SK-N-SH treated with all-trans-retinoic acid at 6 μM for 48 hours (cell line): Measurements from ENCODE around the gene ALK.

Experiments used
- ATAC-seq: fragments of 200-7000 bp; cut with Tn5 transposase; 3 replicates; pipeline ENCODE4 v1.9.1; 2020; ENCODE audit warnings: mild to moderate bottlenecking, moderate library complexity
- ARNTL ChIP-seq: fragments of 450-650 bp; formaldehyde crosslinking; IDR thresholded peaks from 2 replicates; pipeline ENCODE4 v1.5.0; 2020; ENCODE audit warnings: low read depth, mild to moderate bottlenecking, moderate library complexity, borderline replicate concordance
- BACH2 ChIP-seq: fragments of 250-450 bp; sonication (Bioruptor Pico); IDR thresholded peaks from 2 replicates; pipeline ENCODE4 v1.9.0; 2021; ENCODE audit warnings: mild to moderate bottlenecking, borderline replicate concordance
- CSDC2 ChIP-seq: fragments of 250-450 bp; sonication (Bioruptor Pico); IDR thresholded peaks from 2 replicates; pipeline ENCODE4 v1.5.0; 2020; ENCODE audit warnings: mild to moderate bottlenecking, moderate library complexity
- ESRRG ChIP-seq: fragments of 250-450 bp; sonication (Bioruptor Pico); IDR thresholded peaks from 2 replicates; pipeline ENCODE4 v1.6.1; 2021; ENCODE audit warnings: mild to moderate bottlenecking
- GLIS3 ChIP-seq: fragments of 250-450 bp; sonication (Bioruptor Pico); IDR thresholded peaks from 2 replicates; pipeline ENCODE4 v1.5.0; 2020; ENCODE audit warnings: mild to moderate bottlenecking, moderate library complexity
- ISL1 ChIP-seq: fragments of 250-450 bp; sonication (Bioruptor Pico); IDR thresholded peaks from 2 replicates; pipeline ENCODE4 v2.1.2; 2022; ENCODE audit warnings: mild to moderate bottlenecking, moderate library complexity
- OSR1 ChIP-seq: fragments of 250-450 bp; sonication (Bioruptor Pico); IDR thresholded peaks from 2 replicates; pipeline ENCODE4 v1.8.0; 2022; ENCODE audit warnings: moderate library complexity, mild to moderate bottlenecking, inconsistent platforms
- RARB ChIP-seq: fragments of 250-450 bp; sonication (Bioruptor Pico); IDR thresholded peaks from 2 replicates; pipeline ENCODE4 v1.8.0; 2021; ENCODE audit warnings: mild to moderate bottlenecking, moderate library complexity
- SNAI2 ChIP-seq: fragments of 250-450 bp; sonication (Bioruptor Pico); IDR thresholded peaks from 2 replicates; pipeline ENCODE4 v1.5.0; 2020; ENCODE audit warnings: mild to moderate bottlenecking, moderate library complexity
- TCF4 ChIP-seq: fragments of 250-450 bp; sonication (Bioruptor Pico); IDR thresholded peaks from 2 replicates; pipeline ENCODE4 v1.8.0; 2021; ENCODE audit warnings: mild to moderate bottlenecking, moderate library complexity, borderline replicate concordance
- TOX ChIP-seq: fragments of 250-450 bp; sonication (Bioruptor Pico); IDR thresholded peaks from 2 replicates; pipeline ENCODE4 v1.8.0; 2021; ENCODE audit warnings: mild to moderate bottlenecking, moderate library complexity, borderline replicate concordance
- ZC3H10 ChIP-seq: fragments of 250-450 bp; sonication (Bioruptor Pico); IDR thresholded peaks from 2 replicates; pipeline ENCODE4 v1.5.1; 2021; ENCODE audit warnings: mild to moderate bottlenecking, moderate library complexity
- ZFP30 ChIP-seq: fragments of 450-650 bp; formaldehyde crosslinking; IDR thresholded peaks from 2 replicates; pipeline ENCODE4 v1.5.0; 2022; ENCODE audit warnings: mild to moderate bottlenecking, moderate library complexity
- ZNF565 ChIP-seq: fragments of 450-650 bp; formaldehyde crosslinking; conservative IDR thresholded peaks from 2 replicates; pipeline ENCODE4 v1.5.0; 2020; ENCODE audit warnings: low read depth, mild to moderate bottlenecking, moderate library complexity
- ZNF70 ChIP-seq: fragments of 450-650 bp; formaldehyde crosslinking; IDR thresholded peaks from 2 replicates; pipeline ENCODE4 v1.5.0; 2020; ENCODE audit warnings: mild to moderate bottlenecking, moderate library complexity
- ZNF8 ChIP-seq: fragments of 450-650 bp; formaldehyde crosslinking; IDR thresholded peaks from 2 replicates; pipeline ENCODE4 v1.5.0; 2020; ENCODE audit warnings: mild to moderate bottlenecking, moderate library complexity
- TF ChIP-seq, protein P1 (sequence below): fragments of 250-450 bp; sonication (Bioruptor Pico); IDR thresholded peaks from 2 replicates; pipeline ENCODE4 v1.8.0; 2021; ENCODE audit warnings: low read depth, mild to moderate bottlenecking, moderate library complexity, borderline replicate concordance
- TF ChIP-seq, protein P2 (sequence below): fragments of 250-450 bp; sonication (Bioruptor Pico); IDR thresholded peaks from 2 replicates; pipeline ENCODE4 v1.8.0; 2020; ENCODE audit warnings: mild to moderate bottlenecking, moderate library complexity, borderline replicate concordance
- TF ChIP-seq, protein P3 (sequence below): fragments of 250-450 bp; sonication (Bioruptor Pico); IDR thresholded peaks from 2 replicates; pipeline ENCODE4 v1.5.0; 2020; ENCODE audit warnings: mild to moderate bottlenecking, moderate library complexity

ALK gene

DNA sequence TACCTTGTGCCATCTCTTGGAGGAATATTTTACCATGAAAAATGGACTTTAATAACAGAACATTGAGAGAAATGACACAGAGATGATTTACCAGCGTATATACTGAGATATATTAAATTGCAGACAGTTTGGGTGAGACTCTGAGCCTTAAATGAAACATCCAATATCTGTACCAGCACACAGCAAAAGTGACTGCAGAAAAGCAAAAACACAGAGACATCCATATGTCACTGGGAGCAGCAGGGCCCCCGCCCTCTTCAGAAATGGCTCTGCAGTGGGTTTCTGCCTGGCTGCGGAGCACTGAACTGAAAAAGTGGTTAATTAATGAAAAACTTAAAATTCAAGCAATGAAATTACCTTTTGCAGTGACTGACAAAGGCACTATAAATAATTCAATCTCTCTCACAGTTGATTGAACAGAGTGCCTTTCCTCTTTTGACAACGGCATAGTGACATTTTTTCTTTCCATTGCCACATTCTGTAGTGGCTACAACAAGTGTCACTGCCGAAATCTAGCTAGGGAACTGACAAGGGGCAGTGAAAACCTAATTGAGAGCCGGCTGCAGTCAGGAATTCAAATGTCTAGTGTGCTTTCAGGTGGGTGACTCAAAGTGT is 353.4 kb downstream of the ALK start:
- TF ChIP-seq ZNF8, result no peak
- no peak for TF ChIP-seq ESRRG
- TF ChIP-seq ZNF565 (CRISPR knock-in tag), result no peak
- no peak for TF ChIP-seq ARNTL (CRISPR knock-in tag)
- no peak for TF ChIP-seq TOX (CRISPR knock-in tag)
- TF ChIP-seq, all 23 proteins: peak for 0
- ATAC-seq, result no peak

DNA sequence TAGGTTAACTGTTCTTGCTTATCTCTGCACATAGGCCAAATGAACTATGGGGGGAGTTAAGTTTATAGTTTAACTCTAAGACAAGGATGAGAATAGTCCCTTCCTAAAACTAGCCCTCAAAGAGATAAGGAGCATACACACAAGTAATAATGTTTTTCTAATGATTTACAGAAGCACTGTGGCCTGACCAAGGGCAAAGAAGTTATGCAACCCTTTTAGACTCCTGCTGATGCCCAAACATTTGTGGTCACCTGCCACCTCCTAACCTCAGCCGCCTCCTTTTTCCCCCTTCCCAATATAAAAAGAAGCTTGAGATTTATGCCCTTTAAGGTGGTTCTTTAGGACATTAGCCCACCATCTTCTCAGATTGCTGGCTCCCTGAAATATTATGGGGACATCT is 357.7 kb downstream of the ALK start:
- ATAC-seq, result no peak
- TF ChIP-seq, protein P1, sequence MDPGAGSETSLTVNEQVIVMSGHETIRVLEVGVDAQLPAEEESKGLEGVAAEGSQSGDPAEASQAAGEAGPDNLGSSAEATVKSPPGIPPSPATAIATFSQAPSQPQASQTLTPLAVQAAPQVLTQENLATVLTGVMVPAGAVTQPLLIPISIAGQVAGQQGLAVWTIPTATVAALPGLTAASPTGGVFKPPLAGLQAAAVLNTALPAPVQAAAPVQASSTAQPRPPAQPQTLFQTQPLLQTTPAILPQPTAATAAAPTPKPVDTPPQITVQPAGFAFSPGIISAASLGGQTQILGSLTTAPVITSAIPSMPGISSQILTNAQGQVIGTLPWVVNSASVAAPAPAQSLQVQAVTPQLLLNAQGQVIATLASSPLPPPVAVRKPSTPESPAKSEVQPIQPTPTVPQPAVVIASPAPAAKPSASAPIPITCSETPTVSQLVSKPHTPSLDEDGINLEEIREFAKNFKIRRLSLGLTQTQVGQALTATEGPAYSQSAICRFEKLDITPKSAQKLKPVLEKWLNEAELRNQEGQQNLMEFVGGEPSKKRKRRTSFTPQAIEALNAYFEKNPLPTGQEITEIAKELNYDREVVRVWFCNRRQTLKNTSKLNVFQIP (CRISPR knock-in tag), result no peak
- TF ChIP-seq GLIS3 (CRISPR knock-in tag) (no peak), ZNF70 (CRISPR knock-in tag) (no peak), RARB (no peak), ZNF565 (CRISPR knock-in tag) (no peak), ARNTL (CRISPR knock-in tag) (no peak)

DNA sequence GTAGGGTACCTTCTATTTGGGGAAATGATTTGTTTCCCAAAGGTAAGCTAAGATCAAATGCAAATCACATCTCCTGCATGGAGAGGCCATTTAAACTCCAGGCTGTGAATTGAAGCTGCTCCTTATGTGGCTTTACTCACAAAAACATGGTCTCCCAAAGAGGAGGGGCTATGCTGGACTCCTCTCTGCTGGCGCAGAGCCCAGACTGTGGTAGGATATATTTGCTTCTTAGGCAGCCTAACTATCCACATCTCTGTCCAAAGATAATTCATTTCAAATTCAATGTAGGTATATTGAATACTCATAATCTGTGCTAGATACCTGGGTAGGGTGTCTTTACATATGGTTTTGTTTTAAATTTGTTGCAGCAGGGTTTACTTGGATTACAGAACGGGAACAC is 358.5 kb downstream of the ALK start:
- TF ChIP-seq OSR1 (CRISPR knock-in tag) (no peak), TCF4 (CRISPR knock-in tag) (no peak), ZNF70 (CRISPR knock-in tag) (no peak), ZNF8 (no peak), RARB (no peak), SNAI2 (no peak), GLIS3 (CRISPR knock-in tag) (no peak), TOX (CRISPR knock-in tag) (no peak), ISL1 (CRISPR knock-in tag) (no peak), ESRRG (no peak), ARNTL (CRISPR knock-in tag) (no peak), BACH2 (CRISPR knock-in tag) (no peak), ZFP30 (CRISPR knock-in tag) (no peak), CSDC2 (no peak), ZC3H10 (CRISPR knock-in tag) (no peak)
- TF ChIP-seq, protein P2, sequence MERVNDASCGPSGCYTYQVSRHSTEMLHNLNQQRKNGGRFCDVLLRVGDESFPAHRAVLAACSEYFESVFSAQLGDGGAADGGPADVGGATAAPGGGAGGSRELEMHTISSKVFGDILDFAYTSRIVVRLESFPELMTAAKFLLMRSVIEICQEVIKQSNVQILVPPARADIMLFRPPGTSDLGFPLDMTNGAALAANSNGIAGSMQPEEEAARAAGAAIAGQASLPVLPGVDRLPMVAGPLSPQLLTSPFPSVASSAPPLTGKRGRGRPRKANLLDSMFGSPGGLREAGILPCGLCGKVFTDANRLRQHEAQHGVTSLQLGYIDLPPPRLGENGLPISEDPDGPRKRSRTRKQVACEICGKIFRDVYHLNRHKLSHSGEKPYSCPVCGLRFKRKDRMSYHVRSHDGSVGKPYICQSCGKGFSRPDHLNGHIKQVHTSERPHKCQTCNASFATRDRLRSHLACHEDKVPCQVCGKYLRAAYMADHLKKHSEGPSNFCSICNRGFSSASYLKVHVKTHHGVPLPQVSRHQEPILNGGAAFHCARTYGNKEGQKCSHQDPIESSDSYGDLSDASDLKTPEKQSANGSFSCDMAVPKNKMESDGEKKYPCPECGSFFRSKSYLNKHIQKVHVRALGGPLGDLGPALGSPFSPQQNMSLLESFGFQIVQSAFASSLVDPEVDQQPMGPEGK (CRISPR knock-in tag), result no peak
- TF ChIP-seq, protein P1 (CRISPR knock-in tag), result no peak
- ATAC-seq, result no peak

DNA sequence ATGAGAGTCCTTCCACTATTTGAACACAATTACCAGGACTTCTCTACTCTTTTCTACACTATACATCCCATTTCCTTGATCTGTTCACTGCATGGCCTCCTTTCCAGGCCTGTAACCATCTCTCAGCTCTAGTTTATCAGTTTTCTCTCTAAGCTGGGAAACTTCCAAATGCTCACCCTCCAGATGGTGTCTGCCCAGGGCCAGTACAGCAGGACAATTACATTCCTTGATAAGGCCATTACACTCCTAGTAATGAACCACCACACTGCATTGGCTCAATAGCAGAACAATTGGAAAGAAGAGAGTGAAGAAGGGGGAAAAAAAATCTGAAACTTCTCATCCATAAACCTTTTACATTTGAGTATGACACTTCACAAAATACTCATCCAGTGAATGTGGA is 359.1 kb downstream of the ALK start:
- no peak; the same call in 2 of the 3 replicates for ATAC-seq
- peak; percentile 78 for TF ChIP-seq TCF4 (CRISPR knock-in tag)
- peak; percentile 36; the same call in 1 of the 2 replicates for TF ChIP-seq ZNF70 (CRISPR knock-in tag)
- TF ChIP-seq, protein P3, sequence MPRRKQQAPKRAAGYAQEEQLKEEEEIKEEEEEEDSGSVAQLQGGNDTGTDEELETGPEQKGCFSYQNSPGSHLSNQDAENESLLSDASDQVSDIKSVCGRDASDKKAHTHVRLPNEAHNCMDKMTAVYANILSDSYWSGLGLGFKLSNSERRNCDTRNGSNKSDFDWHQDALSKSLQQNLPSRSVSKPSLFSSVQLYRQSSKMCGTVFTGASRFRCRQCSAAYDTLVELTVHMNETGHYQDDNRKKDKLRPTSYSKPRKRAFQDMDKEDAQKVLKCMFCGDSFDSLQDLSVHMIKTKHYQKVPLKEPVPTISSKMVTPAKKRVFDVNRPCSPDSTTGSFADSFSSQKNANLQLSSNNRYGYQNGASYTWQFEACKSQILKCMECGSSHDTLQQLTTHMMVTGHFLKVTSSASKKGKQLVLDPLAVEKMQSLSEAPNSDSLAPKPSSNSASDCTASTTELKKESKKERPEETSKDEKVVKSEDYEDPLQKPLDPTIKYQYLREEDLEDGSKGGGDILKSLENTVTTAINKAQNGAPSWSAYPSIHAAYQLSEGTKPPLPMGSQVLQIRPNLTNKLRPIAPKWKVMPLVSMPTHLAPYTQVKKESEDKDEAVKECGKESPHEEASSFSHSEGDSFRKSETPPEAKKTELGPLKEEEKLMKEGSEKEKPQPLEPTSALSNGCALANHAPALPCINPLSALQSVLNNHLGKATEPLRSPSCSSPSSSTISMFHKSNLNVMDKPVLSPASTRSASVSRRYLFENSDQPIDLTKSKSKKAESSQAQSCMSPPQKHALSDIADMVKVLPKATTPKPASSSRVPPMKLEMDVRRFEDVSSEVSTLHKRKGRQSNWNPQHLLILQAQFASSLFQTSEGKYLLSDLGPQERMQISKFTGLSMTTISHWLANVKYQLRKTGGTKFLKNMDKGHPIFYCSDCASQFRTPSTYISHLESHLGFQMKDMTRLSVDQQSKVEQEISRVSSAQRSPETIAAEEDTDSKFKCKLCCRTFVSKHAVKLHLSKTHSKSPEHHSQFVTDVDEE (CRISPR knock-in tag), result peak; percentile 40; the same call in 1 of the 2 replicates
- TF ChIP-seq ZFP30 (CRISPR knock-in tag), result no peak
- TF ChIP-seq, all 23 proteins: peak for 3
